Measurements from ENCODE around the gene ACLY.
"Not testable (repeated sequence)": the region's sequence is repeated elsewhere in the genome, so short reads cannot be mapped to it uniquely, and the experiment has no call there.

The ACLY gene

GRCh38 chr17:41939693-41940090 is 20.9 kb upstream of the ACLY start:
- no peak for DNase-seq (ENCODE audit: low read depth)

GRCh38 chr17:41939044-41939692 is 20.4 kb upstream of the ACLY start:
- DNase-seq (ENCODE audit: low read depth) = no peak

GRCh38 chr17:41937970-41938954 is 19.5 kb upstream of the ACLY start:
- no peak for DNase-seq (ENCODE audit: low read depth)

- no peak for DNase-seq (ENCODE audit: low read depth)
Measured at GRCh38 chr17:41935641-41936040, 16.9 kb upstream of the ACLY start.

GRCh38 chr17:41932816-41933389 is 14.2 kb upstream of the ACLY start:
- no peak for DNase-seq (ENCODE audit: low read depth)

- not testable (repeated sequence) for DNase-seq (ENCODE audit: low read depth)
Measured at GRCh38 chr17:41931715-41932114, 13.0 kb upstream of the ACLY start.

GRCh38 chr17:41930833-41931156 is 12.0 kb upstream of the ACLY start:
- not testable (repeated sequence) for DNase-seq (ENCODE audit: low read depth)

- DNase-seq (ENCODE audit: low read depth) = peak; percentile 95
Measured at GRCh38 chr17:41930009-41930832, 11.5 kb upstream of the ACLY start, which contains the start of gene ODAD4. Gene ODAD4 (plus strand): TSS chr17:41930617. CDS start chr17:41930724, 107 bp downstream.

GRCh38 chr17:41928693-41929251 is 10.0 kb upstream of the ACLY start:
- no peak for DNase-seq (ENCODE audit: low read depth)

- DNase-seq (ENCODE audit: low read depth) = no peak
Measured at GRCh38 chr17:41925991-41926590, 7.3 kb upstream of the ACLY start.

- no peak for DNase-seq (ENCODE audit: low read depth)
Measured at GRCh38 chr17:41920580-41920955, 1.8 kb upstream of the ACLY start.

GRCh38 chr17:41919840-41920579 is 1.3 kb upstream of the ACLY start:
- no peak for DNase-seq (ENCODE audit: low read depth)

GRCh38 chr17:41919165-41919817 is 540 bp upstream of the ACLY start:
- no peak for DNase-seq (ENCODE audit: low read depth)

- no peak for DNase-seq (ENCODE audit: low read depth)
Measured at GRCh38 chr17:41917679-41918313, 955 bp downstream of the ACLY start.

- DNase-seq (ENCODE audit: low read depth) = no peak
Measured at GRCh38 chr17:41917192-41917591, 1.6 kb downstream of the ACLY start.

GRCh38 chr17:41915566-41915965 is 3.2 kb downstream of the ACLY start:
- DNase-seq (ENCODE audit: low read depth) = no peak

GRCh38 chr17:41915020-41915419 is 3.7 kb downstream of the ACLY start:
- DNase-seq (ENCODE audit: low read depth) = no peak

- no peak for DNase-seq (ENCODE audit: low read depth)
Measured at GRCh38 chr17:41914358-41914766, 4.4 kb downstream of the ACLY start.

GRCh38 chr17:41913798-41914197 is 5.0 kb downstream of the ACLY start:
- DNase-seq (ENCODE audit: low read depth) = no peak

GRCh38 chr17:41912925-41913324 is 5.8 kb downstream of the ACLY start:
- no peak for DNase-seq (ENCODE audit: low read depth)
